K562 (cell line): Measurements from ENCODE around the gene MYO1H. TPM values are rescaled to one million over a fixed set of nuclear protein-coding genes. Genes with fewer than 3 reads are reported as not detected.

Experiments used
- ATAC-seq: fragments of 200-7000 bp; cut with Tn5 transposase; 3 replicates; pipeline ENCODE4 v1.9.1; 2020; ENCODE audit warnings: moderate library complexity
- BruUV-seq: library from RNA; stranded (reverse); fragments of 400-500 nt; replicated peaks from 2 replicates; lab custom pipeline; 2021; lab: Mats Ljungman, UMichigan
- CTCF ChIA-PET: fragments of 300-600 bp; formaldehyde crosslinking; extraction: SDS; loops from one replicate; lab custom pipeline; 2021; ENCODE audit warnings: low intra/inter-chr PET ratio; lab: Yijun Ruan, JAX
- POLR2A ChIA-PET: fragments of 300-600, 350-650 bp; sonication (Branson Sonifier 250); formaldehyde crosslinking; extraction: SDS; loops from one replicate; lab custom pipeline; 2021; ENCODE audit warnings: antibody characterized with exemption, inconsistent platforms; lab: Yijun Ruan, JAX
- DNase-seq, 4 experiments: peaks; one replicate each; pipeline versions ENCODE4 v3.0.0 to v3.0.0-alpha.2; 2011 to 2018; ENCODE audit warnings: low spot score in 3 of 4, mixed read lengths in 3 of 4; ENCODE audit errors: extremely low read depth in 1 of 4
- FAIRE-seq: peaks from 2 replicates; lab custom pipeline; 2011; peaks lifted over from hg19 to GRCh38; lab: Jason Lieb, UNC
- H2AFZ ChIP-seq: 2 replicates; pipeline ENCODE4 v1.6.0; 2011; ENCODE audit warnings: low read depth, low read length, control low read depth, inconsistent platforms
- H3K27ac ChIP-seq: fragments of 200-600 bp; 3 replicates; pipeline ENCODE4 v1.8.0; 2011; ENCODE audit warnings: low read depth, mild to moderate bottlenecking, control low read depth, inconsistent platforms, low read length, moderate library complexity, mixed read lengths; ENCODE audit errors: extremely low read depth
- H3K27me3 ChIP-seq, 2 experiments: fragments of 300-600 bp in 1 of 2; 2 replicates in 1 of 2; 3 replicates in 1 of 2; pipeline versions ENCODE4 v1.6.0 to v1.8.0; 2011; ENCODE audit warnings: inconsistent platforms in 2 of 2, low read length in 2 of 2, mild to moderate bottlenecking in 1 of 2, mixed read lengths in 1 of 2, moderate library complexity in 1 of 2; ENCODE audit not compliant: control insufficient read depth in 2 of 2, insufficient read depth in 2 of 2
- H3K36me3 ChIP-seq: fragments of 300-600 bp; 3 replicates; pipeline ENCODE4 v1.8.0; 2011; ENCODE audit warnings: mild to moderate bottlenecking, low read length, inconsistent platforms; ENCODE audit not compliant: control insufficient read depth, insufficient read depth
- H3K4me1 ChIP-seq, 2 experiments: fragments of 200-600 bp in 1 of 2; replicated peaks in 1 of 2; 2 replicates in 1 of 2; 3 replicates in 1 of 2; pipeline versions ENCODE4 v1.5.1 to v1.8.0; 2011; ENCODE audit warnings: inconsistent platforms in 2 of 2, low read length in 2 of 2, mild to moderate bottlenecking in 1 of 2, mixed read lengths in 1 of 2, moderate library complexity in 1 of 2; ENCODE audit not compliant: control insufficient read depth in 2 of 2, insufficient read depth in 2 of 2
- H3K4me2 ChIP-seq: 2 replicates; pipeline ENCODE4 v1.6.1; 2011; ENCODE audit warnings: low read length, control low read depth, inconsistent platforms, mixed read lengths; ENCODE audit not compliant: insufficient read depth
- H3K4me3 ChIP-seq: fragments of 200-600 bp; sonication (generic), shearing (Covaris generic); 2 replicates; pipeline ENCODE4 v1.5.1; 2016; ENCODE audit warnings: control low read depth, inconsistent platforms
- H3K79me2 ChIP-seq: fragments of 200-600 bp; 3 replicates; pipeline ENCODE4 v1.8.0; 2011; ENCODE audit warnings: low read length, inconsistent platforms; ENCODE audit not compliant: control insufficient read depth, insufficient read depth
- H3K9ac ChIP-seq, 2 experiments: 2 replicates each; pipeline versions ENCODE4 v1.6.0 to v1.6.1; 2011; ENCODE audit warnings: low read depth in 2 of 2, low read length in 2 of 2, control low read depth in 1 of 2, inconsistent platforms in 1 of 2, mild to moderate bottlenecking in 1 of 2, mixed read lengths in 1 of 2; ENCODE audit not compliant: insufficient read depth in 1 of 2
- H3K9me1 ChIP-seq: one replicate; pipeline ENCODE4 v1.6.0; 2011; ENCODE audit warnings: inconsistent platforms, mild to moderate bottlenecking, low read length, moderate library complexity; ENCODE audit not compliant: control insufficient read depth, insufficient read depth
- H3K9me3 ChIP-seq: replicated peaks from 2 replicates; pipeline ENCODE4 v1.5.1; 2011; ENCODE audit warnings: low read depth, low read length, inconsistent platforms; ENCODE audit not compliant: control insufficient read depth, insufficient read depth
- H4K20me1 ChIP-seq: replicated peaks from 2 replicates; pipeline ENCODE4 v1.6.1; 2011; ENCODE audit warnings: low read length, inconsistent platforms, mixed read lengths; ENCODE audit not compliant: control insufficient read depth, insufficient read depth
- BRF1 ChIP-seq: IDR thresholded peaks from 3 replicates; pipeline ENCODE4 v1.6.1; 2011; ENCODE audit warnings: borderline replicate concordance, mild to moderate bottlenecking; ENCODE audit not compliant: insufficient read length; ENCODE audit errors: extremely low read depth
- DPF2 ChIP-seq: fragments of 450-650 bp; IDR thresholded peaks from 2 replicates; pipeline ENCODE4 v1.6.1; 2016
- ELF4 ChIP-seq: fragments of 450-650 bp; formaldehyde crosslinking; IDR thresholded peaks from 2 replicates; pipeline ENCODE4 v1.4.0; 2022; ENCODE audit warnings: missing genetic modification characterization
- HDAC1 ChIP-seq, 2 experiments: fragments of 450-650 bp; IDR thresholded peaks; 2 replicates each; pipeline ENCODE4 v1.6.1; 2016 to 2017; ENCODE audit warnings: inconsistent platforms in 1 of 2, mild to moderate bottlenecking in 1 of 2, moderate library complexity in 1 of 2
- SMARCE1 ChIP-seq: fragments of 450-650 bp; IDR thresholded peaks from 2 replicates; pipeline ENCODE4 v1.7.1; 2016; ENCODE audit warnings: mild to moderate bottlenecking
- WGBS: fragments of 100-300 bp; shearing (Covaris generic); methylation state at CpG from one replicate; pipeline ENCODE4 v1.1.6; 2016; ENCODE audit warnings: low coverage, mixed read lengths; ENCODE audit not compliant: insufficient coverage; ENCODE audit errors: missing lambda C conversion rate; 5-methylcytosine and 5-hydroxymethylcytosine counted together
- in situ Hi-C: fragments of 300-500 bp; cut with MboI; formaldehyde crosslinking; loops from 4 replicates; pipeline ENCODE4 v1.15.0; 2018; ENCODE audit warnings: inconsistent platforms, mixed read lengths
- intact Hi-C: fragments of 100-400 bp; cut with micrococcal nuclease; formaldehyde crosslinking; loops from 2 replicates; pipeline ENCODE4 v1.14.2; 2022
- polyA plus RNA-seq, 8 experiments: library from polyadenylated mRNA; depleted of rRNA in 4 of 8; stranded (reverse) in 5 of 8; unstranded in 3 of 8; fragments of >200 nt; fragmentation: Nextera tagmentation in 2 of 8; fragmentation: Illumina TruSeq in 1 of 8; extraction: Ambion mirVana in 2 of 8; extraction: Trizol in 1 of 8; gene quantifications; 2 replicates each; pipeline versions ENCODE4 v1.2.1 to v1.2.3, GENCODE V29; 2011 to 2014; ENCODE audit warnings: inconsistent platforms in 1 of 8, missing spikeins in 1 of 8
- total RNA-seq, 7 experiments: library from RNA; depleted of rRNA in 6 of 7; stranded (reverse); fragments of >200 nt in 6 of 7; fragmentation: Illumina TruSeq in 2 of 7; extraction: Trizol in 2 of 7; gene quantifications; 2 replicates each; pipeline versions ENCODE4 v1.2.1 to v1.2.3, GENCODE V29; 2011 to 2021; ENCODE audit warnings: low replicate concordance in 1 of 7
- TF ChIP-seq, protein P1 (sequence below): fragments of 450-650 bp; IDR thresholded peaks from 2 replicates; pipeline ENCODE4 v1.6.1; 2016; ENCODE audit warnings: antibody characterized with exemption
- TF ChIP-seq, protein P2 (sequence below): fragments of 450-650 bp; formaldehyde crosslinking; IDR thresholded peaks from 2 replicates; pipeline ENCODE4 v1.4.0; 2022; ENCODE audit warnings: missing genetic modification characterization
- TF ChIP-seq, protein P3 (sequence below): fragments of 450-650 bp; IDR thresholded peaks from 2 replicates; pipeline ENCODE4 v1.6.1; 2016; ENCODE audit warnings: borderline replicate concordance
- TF ChIP-seq, protein P4 (sequence below): fragments of 450-650 bp; formaldehyde crosslinking; conservative IDR thresholded peaks from 2 replicates; pipeline ENCODE4 v1.4.0; 2022; ENCODE audit warnings: mild to moderate bottlenecking, missing genetic modification characterization
- TF ChIP-seq, protein P5 (sequence below): fragments of 450-650 bp; formaldehyde crosslinking; IDR thresholded peaks from 2 replicates; pipeline ENCODE4 v1.4.0; 2022; ENCODE audit warnings: missing genetic modification characterization

MYO1H gene
- total and polyA plus RNA-seq, 9 of the 15 experiments (the other 6 are each of a cell fraction or from before 2014, with no cell fraction given): not detected

DNA sequence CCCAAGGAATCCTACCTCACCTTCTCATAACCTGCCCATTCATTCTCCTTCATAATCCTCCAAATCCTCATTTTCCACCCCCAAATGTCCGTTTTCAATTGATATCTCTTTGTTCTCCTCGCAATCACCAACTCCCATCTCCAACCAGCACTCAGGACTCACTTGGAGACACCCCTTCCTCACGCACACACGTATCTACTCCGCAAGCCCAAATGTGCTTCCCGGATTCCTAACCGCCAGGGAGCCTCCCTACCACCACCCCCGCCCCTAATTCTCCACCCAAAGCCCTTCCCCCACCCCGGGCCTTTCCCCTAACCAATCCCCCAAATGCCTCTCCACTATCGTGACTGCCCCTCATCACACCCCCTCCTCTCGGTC is 129.1 kb downstream of the MYO1H start:
- ATAC-seq: peak; percentile 9
- ChIA-PET CTCF (no interaction called here), POLR2A (interaction anchor here (0.7 to 1.3 kb wide), 7 partner anchors 9 to 87 kb away, joined by 3 to 5 read pairs (median 3); no protein-coding TSS in a partner anchor)
- peaks cover 4% of the 10 kb centered on the region for H3K9me1 ChIP-seq
- in situ Hi-C loops: no loop called here
- intact Hi-C loops: loop anchor here (5.0 kb wide), 1 partner anchor 44 kb away; no protein-coding TSS in a partner anchor
- H3K4me1 ChIP-seq: peaks cover 9 to 13% of the 10 kb centered on the region in 2 experiments; a peak in 4 of 5 replicates
- H2AFZ ChIP-seq: peak overlapping the region; percentile 95
- H3K9ac ChIP-seq: peak overlapping the region; percentile 96 to 100
- no peaks in the 10 kb centered on the region for H3K36me3 ChIP-seq
- H4K20me1 ChIP-seq: 0 out of 2 replicates have a peak, but pooled peaks cover 7% of the 10 kb centered on the region
- TF ChIP-seq HDAC1 (IDR thresholded peaks at IDR 0.05) (peak in 1 of 2 experiments; percentile 67; a peak in 1 of 4 replicates), ELF4 (CRISPR knock-in tag) (0 out of 2 replicates have a peak, but pooled peaks have one; percentile 35), DPF2 (peak; percentile 36; the same call in 1 of the 2 replicates), SMARCE1 (peak; percentile 27; the same call in 1 of the 2 replicates), BRF1 (no peak)
- TF ChIP-seq, protein P1, sequence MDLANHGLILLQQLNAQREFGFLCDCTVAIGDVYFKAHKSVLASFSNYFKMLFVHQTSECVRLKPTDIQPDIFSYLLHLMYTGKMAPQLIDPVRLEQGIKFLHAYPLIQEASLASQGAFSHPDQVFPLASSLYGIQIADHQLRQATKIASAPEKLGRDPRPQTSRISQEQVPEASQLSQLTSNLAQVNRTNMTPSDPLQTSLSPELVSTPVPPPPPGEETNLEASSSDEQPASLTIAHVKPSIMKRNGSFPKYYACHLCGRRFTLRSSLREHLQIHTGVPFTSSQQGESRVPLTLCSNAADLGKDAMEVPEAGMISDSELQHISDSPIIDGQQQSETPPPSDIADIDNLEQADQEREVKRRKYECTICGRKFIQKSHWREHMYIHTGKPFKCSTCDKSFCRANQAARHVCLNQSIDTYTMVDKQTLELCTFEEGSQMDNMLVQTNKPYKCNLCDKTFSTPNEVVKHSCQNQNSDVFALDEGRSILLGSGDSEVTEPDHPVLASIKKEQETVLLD: no peak
- TF ChIP-seq, protein P2, sequence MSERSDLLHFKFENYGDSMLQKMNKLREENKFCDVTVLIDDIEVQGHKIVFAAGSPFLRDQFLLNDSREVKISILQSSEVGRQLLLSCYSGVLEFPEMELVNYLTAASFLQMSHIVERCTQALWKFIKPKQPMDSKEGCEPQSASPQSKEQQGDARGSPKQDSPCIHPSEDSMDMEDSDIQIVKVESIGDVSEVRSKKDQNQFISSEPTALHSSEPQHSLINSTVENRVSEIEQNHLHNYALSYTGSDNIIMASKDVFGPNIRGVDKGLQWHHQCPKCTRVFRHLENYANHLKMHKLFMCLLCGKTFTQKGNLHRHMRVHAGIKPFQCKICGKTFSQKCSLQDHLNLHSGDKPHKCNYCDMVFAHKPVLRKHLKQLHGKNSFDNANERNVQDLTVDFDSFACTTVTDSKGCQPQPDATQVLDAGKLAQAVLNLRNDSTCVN (CRISPR knock-in tag): 0 out of 2 replicates have a peak, but pooled peaks have one; percentile 39
- TF ChIP-seq, protein P3, sequence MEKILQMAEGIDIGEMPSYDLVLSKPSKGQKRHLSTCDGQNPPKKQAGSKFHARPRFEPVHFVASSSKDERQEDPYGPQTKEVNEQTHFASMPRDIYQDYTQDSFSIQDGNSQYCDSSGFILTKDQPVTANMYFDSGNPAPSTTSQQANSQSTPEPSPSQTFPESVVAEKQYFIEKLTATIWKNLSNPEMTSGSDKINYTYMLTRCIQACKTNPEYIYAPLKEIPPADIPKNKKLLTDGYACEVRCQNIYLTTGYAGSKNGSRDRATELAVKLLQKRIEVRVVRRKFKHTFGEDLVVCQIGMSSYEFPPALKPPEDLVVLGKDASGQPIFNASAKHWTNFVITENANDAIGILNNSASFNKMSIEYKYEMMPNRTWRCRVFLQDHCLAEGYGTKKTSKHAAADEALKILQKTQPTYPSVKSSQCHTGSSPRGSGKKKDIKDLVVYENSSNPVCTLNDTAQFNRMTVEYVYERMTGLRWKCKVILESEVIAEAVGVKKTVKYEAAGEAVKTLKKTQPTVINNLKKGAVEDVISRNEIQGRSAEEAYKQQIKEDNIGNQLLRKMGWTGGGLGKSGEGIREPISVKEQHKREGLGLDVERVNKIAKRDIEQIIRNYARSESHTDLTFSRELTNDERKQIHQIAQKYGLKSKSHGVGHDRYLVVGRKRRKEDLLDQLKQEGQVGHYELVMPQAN: 0 out of 2 replicates have a peak, but pooled peaks have one; percentile 38
- TF ChIP-seq, protein P4, sequence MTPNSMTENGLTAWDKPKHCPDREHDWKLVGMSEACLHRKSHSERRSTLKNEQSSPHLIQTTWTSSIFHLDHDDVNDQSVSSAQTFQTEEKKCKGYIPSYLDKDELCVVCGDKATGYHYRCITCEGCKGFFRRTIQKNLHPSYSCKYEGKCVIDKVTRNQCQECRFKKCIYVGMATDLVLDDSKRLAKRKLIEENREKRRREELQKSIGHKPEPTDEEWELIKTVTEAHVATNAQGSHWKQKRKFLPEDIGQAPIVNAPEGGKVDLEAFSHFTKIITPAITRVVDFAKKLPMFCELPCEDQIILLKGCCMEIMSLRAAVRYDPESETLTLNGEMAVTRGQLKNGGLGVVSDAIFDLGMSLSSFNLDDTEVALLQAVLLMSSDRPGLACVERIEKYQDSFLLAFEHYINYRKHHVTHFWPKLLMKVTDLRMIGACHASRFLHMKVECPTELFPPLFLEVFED (CRISPR knock-in tag): 0 out of 2 replicates have a peak, but pooled peaks have one; percentile 34
- TF ChIP-seq, protein P5, sequence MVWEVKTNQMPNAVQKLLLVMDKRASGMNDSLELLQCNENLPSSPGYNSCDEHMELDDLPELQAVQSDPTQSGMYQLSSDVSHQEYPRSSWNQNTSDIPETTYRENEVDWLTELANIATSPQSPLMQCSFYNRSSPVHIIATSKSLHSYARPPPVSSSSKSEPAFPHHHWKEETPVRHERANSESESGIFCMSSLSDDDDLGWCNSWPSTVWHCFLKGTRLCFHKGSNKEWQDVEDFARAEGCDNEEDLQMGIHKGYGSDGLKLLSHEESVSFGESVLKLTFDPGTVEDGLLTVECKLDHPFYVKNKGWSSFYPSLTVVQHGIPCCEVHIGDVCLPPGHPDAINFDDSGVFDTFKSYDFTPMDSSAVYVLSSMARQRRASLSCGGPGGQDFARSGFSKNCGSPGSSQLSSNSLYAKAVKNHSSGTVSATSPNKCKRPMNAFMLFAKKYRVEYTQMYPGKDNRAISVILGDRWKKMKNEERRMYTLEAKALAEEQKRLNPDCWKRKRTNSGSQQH: peak; percentile 63; the same call in 1 of the 2 replicates
- TF ChIP-seq, all 486 proteins: peak for 8
- peak overlapping the region; percentile 88 for H3K4me2 ChIP-seq
- FAIRE-seq (no peak), DNase-seq (no peak)
- H3K79me2 ChIP-seq: peaks cover 66% of the 10 kb centered on the region
- WGBS: 1% methylated on average over 7 of the region's 11 CpGs
- no peaks in the 10 kb centered on the region for H3K9me3 ChIP-seq
- no peaks in the 10 kb centered on the region for H3K27me3 ChIP-seq
- H3K4me3 ChIP-seq: peak overlapping the region; percentile 76
- peak overlapping the region; percentile 98 for H3K27ac ChIP-seq
- no TSS peak for BruUV-seq
